ENCODE results near the gene FBXO21.
"Not testable (repeated sequence)": the region's sequence is repeated elsewhere in the genome, so short reads cannot be mapped to it uniquely, and the experiment has no call there.

FBXO21 gene

GRCh38 chr12:117100851-117101673 lies 89.2 kb downstream of the FBXO21 start:
- DNase-seq: peak; percentile 45

- peak; percentile 18 for DNase-seq
These were observed 90.0 kb downstream of the FBXO21 start for GRCh38 chr12:117100251-117100650.

GRCh38 chr12:117098361-117099217 lies 91.7 kb downstream of the FBXO21 start:
- peak; percentile 46 for DNase-seq

- DNase-seq: no peak
These were observed 92.3 kb downstream of the FBXO21 start for GRCh38 chr12:117098024-117098360.

- DNase-seq: no peak
These were observed 93.1 kb downstream of the FBXO21 start for GRCh38 chr12:117097159-117097558.

- DNase-seq: no peak
These were observed 93.7 kb downstream of the FBXO21 start for GRCh38 chr12:117096501-117097042.

GRCh38 chr12:117095191-117095590 lies 95.1 kb downstream of the FBXO21 start:
- not testable (repeated sequence) for DNase-seq

GRCh38 chr12:117093918-117094630 lies 96.2 kb downstream of the FBXO21 start:
- DNase-seq: no peak

- DNase-seq: no peak
These were observed 96.8 kb downstream of the FBXO21 start for GRCh38 chr12:117093431-117093830.

- no peak for DNase-seq
These were observed 97.4 kb downstream of the FBXO21 start for GRCh38 chr12:117092886-117093285.

GRCh38 chr12:117092511-117092780 lies 97.8 kb downstream of the FBXO21 start:
- no peak for DNase-seq

All from RPMI8226 (cell line).